Parathyroid adenoma (tissue), 2 donors: ENCODE data around the gene CPEB3.
"Not testable (repeated sequence)": the region's sequence is repeated elsewhere in the genome, so short reads cannot be mapped to it uniquely, and the experiment has no call there.

Experiments used
- H2AFZ ChIP-seq: fragments of 300-600 bp; sonication (generic); one replicate; pipeline ENCODE4 v1.7.0; 2017; ENCODE audit warnings: antibody characterized with exemption, mild to moderate bottlenecking
- H3K27ac ChIP-seq: fragments of 300-600 bp; sonication (generic); one replicate; pipeline ENCODE4 v1.7.0; 2017
- H3K27me3 ChIP-seq: fragments of 300-600 bp; sonication (generic); one replicate; pipeline ENCODE4 v1.7.0; 2017; ENCODE audit warnings: low read length; ENCODE audit not compliant: control insufficient read depth, insufficient read depth
- H3K36me3 ChIP-seq: fragments of 300-600 bp; sonication (generic); one replicate; pipeline ENCODE4 v1.7.0; 2017; ENCODE audit warnings: low read length; ENCODE audit not compliant: control insufficient read depth, insufficient read depth
- H3K4me1 ChIP-seq: fragments of 300-600 bp; sonication (generic); one replicate; pipeline ENCODE4 v1.7.0; 2017; ENCODE audit warnings: control low read depth
- H3K4me2 ChIP-seq: fragments of 300-600 bp; sonication (generic); one replicate; pipeline ENCODE4 v1.7.0; 2017; ENCODE audit warnings: low read length
- H3K4me3 ChIP-seq: fragments of 300-600 bp; sonication (generic); one replicate; pipeline ENCODE4 v1.7.0; 2017; ENCODE audit warnings: low read depth, low read length
- H3K79me2 ChIP-seq: fragments of 300-600 bp; sonication (generic); one replicate; pipeline ENCODE4 v1.7.0; 2017; ENCODE audit warnings: control low read depth
- H3K9ac ChIP-seq: fragments of 300-600 bp; sonication (generic); one replicate; pipeline ENCODE4 v1.7.0; 2017; ENCODE audit warnings: mild to moderate bottlenecking
- H3K9me3 ChIP-seq: fragments of 300-600 bp; sonication (generic); one replicate; pipeline ENCODE4 v1.7.0; 2017; ENCODE audit warnings: low read length; ENCODE audit not compliant: control insufficient read depth
- TF ChIP-seq, protein P1 (sequence below): fragments of 300-600 bp; sonication (generic); IDR thresholded peaks from one replicate; pipeline ENCODE4 v1.7.0; 2017; ENCODE audit warnings: antibody characterized with exemption, mild to moderate bottlenecking
- donor health status: primary hyperparathyroidism.

Gene CPEB3

DNA sequence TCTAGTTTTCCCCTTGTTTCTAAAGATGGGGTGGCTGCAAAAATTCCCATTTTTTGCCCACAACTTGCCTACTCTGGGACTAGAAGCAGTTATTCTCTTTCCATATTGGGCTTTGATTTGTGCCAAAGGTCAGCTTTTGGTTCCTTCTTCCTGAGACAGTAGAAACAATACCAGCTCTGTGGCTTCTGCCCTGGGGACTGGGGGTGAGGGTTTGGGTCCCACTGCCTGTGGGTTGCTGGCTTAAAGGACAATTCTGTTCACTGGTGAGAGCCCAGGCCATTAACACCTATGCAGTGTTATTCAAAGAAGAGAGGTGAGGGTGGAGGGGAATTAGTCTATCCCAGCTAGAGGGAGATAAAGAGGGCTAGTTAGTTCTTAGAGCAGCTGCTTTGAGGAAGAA lies 171.5 kb downstream of the CPEB3 start:
- no peaks in the 10 kb centered on the region for H3K27me3 ChIP-seq
- H3K4me2 ChIP-seq: no peak overlapping the region
- peaks cover 24% of the 10 kb centered on the region for H3K4me1 ChIP-seq
- no peaks in the 10 kb centered on the region for H3K9me3 ChIP-seq
- H3K9ac ChIP-seq: no peak overlapping the region
- H3K27ac ChIP-seq: no peak overlapping the region
- no peak overlapping the region for H2AFZ ChIP-seq
- H3K36me3 ChIP-seq: no peaks in the 10 kb centered on the region
- H3K4me3 ChIP-seq: no peak overlapping the region
- TF ChIP-seq, protein P1, sequence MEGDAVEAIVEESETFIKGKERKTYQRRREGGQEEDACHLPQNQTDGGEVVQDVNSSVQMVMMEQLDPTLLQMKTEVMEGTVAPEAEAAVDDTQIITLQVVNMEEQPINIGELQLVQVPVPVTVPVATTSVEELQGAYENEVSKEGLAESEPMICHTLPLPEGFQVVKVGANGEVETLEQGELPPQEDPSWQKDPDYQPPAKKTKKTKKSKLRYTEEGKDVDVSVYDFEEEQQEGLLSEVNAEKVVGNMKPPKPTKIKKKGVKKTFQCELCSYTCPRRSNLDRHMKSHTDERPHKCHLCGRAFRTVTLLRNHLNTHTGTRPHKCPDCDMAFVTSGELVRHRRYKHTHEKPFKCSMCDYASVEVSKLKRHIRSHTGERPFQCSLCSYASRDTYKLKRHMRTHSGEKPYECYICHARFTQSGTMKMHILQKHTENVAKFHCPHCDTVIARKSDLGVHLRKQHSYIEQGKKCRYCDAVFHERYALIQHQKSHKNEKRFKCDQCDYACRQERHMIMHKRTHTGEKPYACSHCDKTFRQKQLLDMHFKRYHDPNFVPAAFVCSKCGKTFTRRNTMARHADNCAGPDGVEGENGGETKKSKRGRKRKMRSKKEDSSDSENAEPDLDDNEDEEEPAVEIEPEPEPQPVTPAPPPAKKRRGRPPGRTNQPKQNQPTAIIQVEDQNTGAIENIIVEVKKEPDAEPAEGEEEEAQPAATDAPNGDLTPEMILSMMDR: no peak
- H3K79me2 ChIP-seq: peaks cover 2% of the 10 kb centered on the region

DNA sequence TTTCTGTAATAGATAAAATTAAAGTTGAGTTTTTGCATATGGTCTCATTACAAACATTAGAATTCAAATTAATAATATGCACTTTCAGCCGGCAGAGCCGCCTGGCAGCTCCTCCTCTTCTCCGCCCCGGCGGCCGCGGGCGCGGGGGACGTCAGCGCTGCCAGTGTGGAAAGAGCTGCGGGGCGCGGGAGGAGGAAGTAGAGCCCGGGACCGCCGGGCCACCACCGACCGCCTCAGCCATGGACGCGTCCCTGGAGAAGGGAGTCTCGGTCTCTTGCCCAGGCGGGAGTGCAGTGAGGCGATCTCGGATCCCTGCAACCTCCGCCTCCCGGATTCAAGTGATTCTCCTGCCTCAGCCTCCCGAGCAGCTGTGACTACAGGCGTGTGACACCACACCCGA lies 176.0 kb downstream of the CPEB3 start:
- not testable (repeated sequence) for H3K9me3 ChIP-seq

DNA sequence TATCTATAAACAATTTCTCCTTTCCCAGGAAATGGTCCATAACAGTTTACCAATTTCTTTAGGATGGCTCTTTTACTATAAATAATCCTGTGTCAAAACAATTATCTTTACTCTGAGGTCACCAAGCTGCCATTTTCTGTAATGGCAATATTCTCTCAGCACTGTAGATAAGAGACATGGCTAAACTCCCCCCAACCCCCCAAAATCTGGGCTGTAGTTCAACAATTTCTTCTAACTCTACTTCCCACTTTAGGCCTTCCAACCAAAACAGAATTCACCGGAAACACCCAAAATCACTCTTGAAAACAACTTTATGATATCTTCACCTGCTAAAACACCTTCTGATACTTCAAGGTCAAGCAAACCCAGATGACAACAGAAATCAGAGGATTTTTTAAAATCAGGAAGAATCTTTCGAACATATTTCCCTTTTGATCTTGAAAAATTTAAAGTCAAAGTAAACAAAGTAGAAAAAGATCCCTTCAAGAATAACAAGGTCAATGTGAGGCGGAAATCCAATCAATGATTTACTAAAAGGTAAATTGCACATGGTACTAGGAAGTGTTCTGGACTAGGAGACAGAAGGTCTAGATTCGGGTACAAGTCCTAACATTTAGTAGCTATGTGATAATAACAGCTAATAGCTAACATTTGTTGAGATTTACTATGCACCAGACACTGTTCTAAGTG lies 176.8 kb downstream of the CPEB3 start:
- no peaks in the 10 kb centered on the region for H3K36me3 ChIP-seq
- H3K4me3 ChIP-seq: no peak overlapping the region
- no peak overlapping the region for H3K4me2 ChIP-seq
- no peak overlapping the region for H2AFZ ChIP-seq
- TF ChIP-seq, protein P1: no peak
- peaks cover 23% of the 10 kb centered on the region for H3K79me2 ChIP-seq
- no peaks in the 10 kb centered on the region for H3K9me3 ChIP-seq
- H3K9ac ChIP-seq: no peak overlapping the region
- H3K4me1 ChIP-seq: peaks cover 10% of the 10 kb centered on the region
- no peak overlapping the region for H3K27ac ChIP-seq
- H3K27me3 ChIP-seq: no peaks in the 10 kb centered on the region

More for the DNA sequence above, 176.0 kb downstream of the CPEB3 start:
- H3K4me1 ChIP-seq: peaks cover 10% of the 10 kb centered on the region
- not testable (repeated sequence) for H3K4me3 ChIP-seq, H2AFZ ChIP-seq, H3K27ac ChIP-seq, H3K4me2 ChIP-seq, H3K36me3 ChIP-seq, H3K9ac ChIP-seq, H3K27me3 ChIP-seq
- H3K79me2 ChIP-seq: peaks cover 23% of the 10 kb centered on the region

DNA sequence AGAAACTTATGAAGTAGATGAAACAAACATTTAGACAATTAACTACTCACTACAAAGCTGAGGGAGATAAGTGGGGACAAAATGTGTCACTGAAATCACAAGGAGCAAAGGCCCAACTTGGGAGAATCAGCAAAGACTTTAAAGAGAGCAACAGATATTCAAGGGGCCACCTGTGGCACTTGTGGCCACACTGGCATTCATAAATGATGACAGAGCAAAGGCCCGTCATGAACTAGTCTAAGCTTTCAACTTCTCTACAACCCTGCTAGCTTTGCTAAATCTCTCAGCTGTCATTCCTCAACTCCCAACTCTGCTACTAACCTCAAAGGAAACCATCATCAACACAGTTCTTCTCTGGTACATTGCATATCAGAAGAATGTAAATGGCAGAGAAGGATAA lies 178.4 kb downstream of the CPEB3 start:
- Histone ChIP-seq H3K36me3 (no peaks in the 10 kb centered on the region), H3K4me2 (no peak overlapping the region), H3K4me1 (peaks cover 16% of the 10 kb centered on the region), H3K27me3 (no peaks in the 10 kb centered on the region), H2AFZ (no peak overlapping the region), H3K79me2 (peaks cover 23% of the 10 kb centered on the region), H3K27ac (no peak overlapping the region), H3K9ac (no peak overlapping the region), H3K9me3 (no peaks in the 10 kb centered on the region), H3K4me3 (no peak overlapping the region)
- TF ChIP-seq, protein P1: no peak

DNA sequence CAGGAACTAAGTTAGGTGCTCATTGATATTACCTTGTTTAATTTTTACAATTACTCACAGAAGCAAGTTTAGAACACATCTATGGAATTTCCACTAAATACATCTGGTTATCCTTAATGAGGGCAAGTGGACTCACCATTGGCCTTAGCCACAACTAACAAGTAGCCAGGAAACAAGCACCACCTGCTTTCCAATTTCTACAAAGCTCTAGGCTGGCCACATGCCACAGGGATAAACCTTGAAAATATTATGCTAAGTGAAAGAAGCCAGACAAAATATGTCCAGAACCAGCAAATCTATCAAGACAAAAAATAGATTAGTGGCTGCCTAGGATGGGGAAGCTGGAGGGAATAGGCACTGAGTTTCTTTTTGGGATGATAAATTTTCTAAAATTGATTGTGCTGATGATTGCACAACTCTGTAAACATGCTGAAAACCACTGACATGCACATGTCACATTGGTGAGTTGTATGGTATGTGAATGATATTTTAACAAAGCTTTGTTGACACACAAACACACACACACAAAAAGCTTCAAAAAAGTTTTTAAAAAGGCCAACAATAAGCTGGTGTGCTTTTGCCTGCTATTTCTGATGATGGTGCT lies 179.4 kb downstream of the CPEB3 start:
- Histone ChIP-seq H3K36me3 (no peaks in the 10 kb centered on the region), H3K27me3 (no peaks in the 10 kb centered on the region), H3K27ac (no peak overlapping the region), H3K4me3 (no peak overlapping the region), H3K4me1 (peaks cover 16% of the 10 kb centered on the region), H3K9me3 (no peaks in the 10 kb centered on the region), H3K9ac (no peak overlapping the region), H3K4me2 (no peak overlapping the region), H2AFZ (no peak overlapping the region), H3K79me2 (peaks cover 24% of the 10 kb centered on the region)
- TF ChIP-seq, protein P1: no peak
